OCI-LY7 (cell line): ENCODE results near the gene ZFR. TPM values are rescaled to one million over a fixed set of nuclear protein-coding genes. Genes with fewer than 3 reads are reported as not detected.

Experiments used
- Bru-seq: library from RNA; stranded (reverse); fragments of 400-500 nt; gene quantifications from one replicate; lab custom pipeline; 2021; lab: Mats Ljungman, UMichigan
- BruChase-seq, 2 experiments: library from RNA; stranded (reverse); fragments of 400-500 nt; gene quantifications; one replicate each; lab custom pipeline; 2021; lab: Mats Ljungman, UMichigan
- BruUV-seq: library from RNA; stranded (reverse); fragments of 400-500 nt; replicated peaks from 2 replicates; lab custom pipeline; 2021; lab: Mats Ljungman, UMichigan
- CTCF ChIA-PET: fragments of 300-600 bp; sonication (Branson Sonifier 250); formaldehyde crosslinking; loops from one replicate; lab custom pipeline; 2022; ENCODE audit warnings: antibody characterized with exemption; ENCODE audit not compliant: unreplicated experiment; lab: Charles Lee
- POLR2A ChIA-PET: fragments of 300-600 bp; sonication (Branson Sonifier 250); formaldehyde crosslinking; loops from one replicate; lab custom pipeline; 2022; ENCODE audit warnings: antibody characterized with exemption; lab: Charles Lee
- DNase-seq: peaks from one replicate; pipeline ENCODE4 v3.0.0-alpha.2; 2015; ENCODE audit warnings: low spot score
- H2AFZ ChIP-seq: fragments of 200-600 bp; sonication (generic), shearing (Covaris generic); 2 replicates; pipeline ENCODE4 v1.6.1; 2014; ENCODE audit warnings: mild to moderate bottlenecking, antibody characterized with exemption, low read length, moderate library complexity
- H3K27ac ChIP-seq: fragments of 200-600 bp; sonication (generic); 2 replicates; pipeline ENCODE4 v1.5.1; 2014; ENCODE audit warnings: mixed run types, low read depth, mild to moderate bottlenecking, moderate library complexity, low read length, inconsistent platforms; ENCODE audit not compliant: poor library complexity, severe bottlenecking
- H3K36me3 ChIP-seq: fragments of 200-600 bp; sonication (generic); 2 replicates; pipeline ENCODE4 v1.6.1; 2014; ENCODE audit warnings: mild to moderate bottlenecking, antibody characterized with exemption, low read length, moderate library complexity, mixed read lengths; ENCODE audit not compliant: insufficient read depth
- H3K4me1 ChIP-seq: fragments of 200-600 bp; sonication (generic); 2 replicates; pipeline ENCODE4 v1.5.1; 2014; ENCODE audit warnings: mild to moderate bottlenecking, low read length; ENCODE audit not compliant: insufficient read depth, poor library complexity, severe bottlenecking
- H3K4me2 ChIP-seq: fragments of 200-600 bp; sonication (generic); 2 replicates; pipeline ENCODE4 v1.6.1; 2014; ENCODE audit warnings: mild to moderate bottlenecking, low read length
- H3K4me3 ChIP-seq: fragments of 200-600 bp; sonication (generic); 2 replicates; pipeline ENCODE4 v1.5.1; 2014; ENCODE audit warnings: mild to moderate bottlenecking, low read depth, low read length; ENCODE audit not compliant: poor library complexity, severe bottlenecking
- H3K79me2 ChIP-seq: fragments of 200-600 bp; sonication (generic); 2 replicates; pipeline ENCODE4 v1.6.1; 2016; ENCODE audit warnings: low read depth, mild to moderate bottlenecking, low read length, moderate library complexity, mixed read lengths; ENCODE audit not compliant: insufficient read depth
- H3K9me2 ChIP-seq: fragments of 200-600 bp; sonication (generic); 2 replicates; pipeline ENCODE4 v1.6.1; 2016; ENCODE audit warnings: mild to moderate bottlenecking, low read length, mixed read lengths; ENCODE audit not compliant: insufficient read depth
- H3K9me3 ChIP-seq: fragments of 200-600 bp; sonication (generic); 2 replicates; pipeline ENCODE4 v1.6.1; 2014; ENCODE audit warnings: mild to moderate bottlenecking, mixed run types, low read length, mixed read lengths
- H4K20me1 ChIP-seq: fragments of 200-600 bp; sonication (generic); 2 replicates; pipeline ENCODE4 v1.6.1; 2014; ENCODE audit warnings: mild to moderate bottlenecking, antibody characterized with exemption, low read length, moderate library complexity, mixed read lengths; ENCODE audit not compliant: insufficient read depth
- CTCF ChIP-seq: fragments of 200-600 bp; sonication (generic); conservative IDR thresholded peaks from 2 replicates; pipeline ENCODE4 v1.5.1; 2014; ENCODE audit warnings: mild to moderate bottlenecking, antibody characterized with exemption, low read length, moderate library complexity, mixed read lengths
- EZH2phosphoT487 ChIP-seq: fragments of 200-600 bp; sonication (generic); IDR thresholded peaks from 2 replicates; pipeline ENCODE4 v1.6.1; 2018; ENCODE audit warnings: low read depth, borderline replicate concordance, mild to moderate bottlenecking, mixed run types, antibody characterized with exemption, low read length, moderate library complexity, mixed read lengths
- intact Hi-C: fragments of 100-400 bp; cut with micrococcal nuclease; formaldehyde crosslinking; loops from one replicate; pipeline ENCODE4 v1.10.0; 2022; ENCODE audit not compliant: unreplicated experiment
- long read RNA-seq: library from polyadenylated mRNA; stranded (forward); transcript quantifications from one replicate; pipeline ENCODE4 v2.0.0, GENCODE V29; 2022
- total RNA-seq, 2 experiments: library from RNA; depleted of rRNA in 1 of 2; stranded (reverse); fragments of >200 nt in 1 of 2; shearing (Covaris generic) in 1 of 2; gene quantifications; 2 replicates each; pipeline ENCODE4 v1.2.3, GENCODE V29; 2014 to 2022

ZFR gene
- total RNA-seq (2014; rRNA removed; shearing (Covaris generic)) (52.7 and 54.8 TPM in 2 replicates), total RNA-seq (2022) (63.4 and 66.7 TPM in 2 replicates), Bru-seq, nascent RNA (percentile 92 among the genes with signal in this experiment), BruChase-seq, experiment 1, labeled RNA remaining after a 6-hour chase (percentile 90 among the genes with signal in this experiment), BruChase-seq, experiment 2, labeled RNA remaining after a 2-hour chase (percentile 90 among the genes with signal in this experiment)
- long read RNA-seq, full-length matches to known transcripts: 159 of 213 reads
- long read RNA-seq, partial matches to known transcripts: 23 of 213 reads
- long read RNA-seq, other reads (novel, unspliced or antisense): 31 of 213 reads

DNA sequence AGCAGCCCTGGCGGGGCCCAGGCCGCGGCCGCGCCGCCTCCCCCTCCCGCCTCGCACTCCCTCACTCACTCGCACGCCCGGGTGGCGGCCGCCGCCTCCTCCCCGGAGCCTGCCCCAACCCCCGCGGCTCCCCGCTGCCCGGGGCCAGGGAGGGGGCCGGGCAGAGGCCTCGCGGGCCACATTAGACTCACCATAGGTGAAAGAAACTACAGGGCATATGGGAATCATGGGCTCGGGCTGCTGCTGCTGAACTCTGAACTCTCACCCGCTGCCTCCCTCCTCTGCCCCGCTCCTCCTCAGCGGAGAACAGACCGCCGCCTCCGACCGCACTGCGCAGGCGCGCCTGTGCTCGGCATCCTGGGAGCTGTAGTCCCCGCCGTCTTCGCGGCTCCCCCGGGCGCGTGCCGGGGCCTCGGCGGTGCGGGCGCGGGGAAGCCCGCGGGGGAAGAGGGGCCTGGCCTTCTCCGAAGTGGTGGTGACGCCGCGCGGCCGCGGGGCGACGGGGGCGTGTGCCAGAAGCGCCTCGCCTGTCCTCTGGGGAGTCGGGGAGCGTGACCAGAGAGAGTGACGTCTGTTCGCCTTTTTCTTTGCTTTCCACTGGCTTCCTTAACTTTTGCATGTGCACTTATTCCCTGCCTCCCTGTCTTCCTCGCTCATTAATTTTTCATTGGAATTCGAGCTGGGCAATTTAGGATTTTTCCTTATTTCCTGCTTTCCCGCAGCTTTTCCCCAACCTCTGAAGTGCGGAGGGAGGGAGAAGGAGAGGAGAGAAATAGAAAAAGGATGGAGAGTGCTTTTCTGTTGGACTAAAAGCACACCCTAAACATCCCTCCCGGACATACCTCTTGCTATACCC lies at the start of gene ZFR:
Gene ZFR (minus strand): TSS at position 310 of the 856 bp plus-strand sequence. CDS start 82 bp downstream, at position 228.
- DNase-seq: peak; percentile 90
- CTCF ChIA-PET: no interaction called here
- Histone ChIP-seq H3K9me3 (no peaks in the 10 kb centered on the region), H2AFZ (peak within 1 kb of the TSS; percentile 74), H3K27ac (peak within 1 kb of the TSS; percentile 63), H3K36me3 (peaks cover 27% of the 10 kb centered on the region), H3K79me2 (peaks cover 41% of the 10 kb centered on the region), H3K4me1 (peaks cover 17% of the 10 kb centered on the region), H4K20me1 (peaks cover 21% of the 10 kb centered on the region; the same call in 1 of the 2 replicates), H3K9me2 (no peaks in the 10 kb centered on the region), H3K4me3 (peak within 1 kb of the TSS; percentile 85), H3K4me2 (peak within 1 kb of the TSS; percentile 91)
- no TSS peak for BruUV-seq
- intact Hi-C loops: loop anchor here (1.0 to 5.0 kb wide), 3 partner anchors 88 to 272 kb away; partner anchors contain the start of gene SUB1
- TF ChIP-seq EZH2phosphoT487 (no peak), CTCF (no peak)
- POLR2A ChIA-PET: interaction anchor here (0.6 to 1.0 kb wide), 2 partner anchors 140 to 578 kb away, joined by 3 read pairs; no protein-coding TSS in a partner anchor

GRCh38 chr5:32490972-32491557 lies 46.5 kb upstream of the ZFR start:
- TF ChIP-seq EZH2phosphoT487: no peak
- TF ChIP-seq CTCF: no peak
- Histone ChIP-seq H3K9me3 (no peaks in the 10 kb centered on the region), H3K4me2 (no peak overlapping the region), H2AFZ (no peak overlapping the region), H4K20me1 (no peaks in the 10 kb centered on the region), H3K4me3 (no peak overlapping the region), H3K36me3 (no peaks in the 10 kb centered on the region), H3K79me2 (no peaks in the 10 kb centered on the region), H3K27ac (no peak overlapping the region), H3K9me2 (no peaks in the 10 kb centered on the region), H3K4me1 (no peaks in the 10 kb centered on the region)
- CTCF ChIA-PET: interaction anchor here (0.9 kb wide), 1 partner anchor 99 kb away, joined by 4 read pairs; no protein-coding TSS in a partner anchor
- intact Hi-C loops: no loop called here
- POLR2A ChIA-PET: interaction anchor here (0.6 to 0.8 kb wide), 2 partner anchors 69 to 99 kb away, joined by 3 to 4 read pairs; no protein-coding TSS in a partner anchor
- DNase-seq: no peak
- no TSS peak for BruUV-seq
